Activated CD4-positive, CD25-positive, alpha-beta regulatory T cell treated with anti-CD3 and anti-CD28 coated beads, Interleukin-2, amount 50 U/mL, for 24 hours (primary cell): ENCODE data around the gene MMP28.

Experiments
- ATAC-seq, 2 donors: fragments of 150-1000 bp; cut with Tn5 transposase; one replicate each; pipeline ENCODE4 v1.10.0; 2021; ENCODE audit warnings: mild to moderate bottlenecking in 1 of 2, moderate library complexity in 1 of 2

Gene MMP28

DNA sequence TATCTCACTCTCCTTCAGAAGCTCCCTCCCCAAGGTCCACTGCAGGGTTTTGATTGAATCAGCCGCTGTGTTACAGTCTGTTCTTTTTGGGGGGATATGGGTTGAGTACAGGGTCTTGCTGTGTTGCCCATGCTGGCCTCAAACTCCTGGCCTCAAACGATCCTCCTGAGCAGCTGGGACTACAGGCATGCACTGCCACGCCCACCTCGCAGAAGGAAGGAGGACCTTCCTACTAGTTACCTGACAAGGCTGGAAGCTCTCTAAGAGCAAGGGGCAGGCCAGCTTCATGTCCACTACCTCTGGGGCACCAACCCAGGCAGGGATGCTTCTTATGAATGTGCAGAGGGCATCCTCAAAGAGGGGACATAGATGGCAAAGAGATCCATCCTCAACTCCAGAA, 1.9 kb upstream of the MMP28 start:
- ATAC-seq = no peak

- no peak for ATAC-seq
These were observed 1.5 kb upstream of the MMP28 start for GRCh38 chr17:35796942-35797341.

GRCh38 chr17:35795871-35796265, 427 bp upstream of the MMP28 start:
- ATAC-seq = no peak

- ATAC-seq = no peak
These were observed 2.2 kb downstream of the MMP28 start for GRCh38 chr17:35793257-35793656.

DNA sequence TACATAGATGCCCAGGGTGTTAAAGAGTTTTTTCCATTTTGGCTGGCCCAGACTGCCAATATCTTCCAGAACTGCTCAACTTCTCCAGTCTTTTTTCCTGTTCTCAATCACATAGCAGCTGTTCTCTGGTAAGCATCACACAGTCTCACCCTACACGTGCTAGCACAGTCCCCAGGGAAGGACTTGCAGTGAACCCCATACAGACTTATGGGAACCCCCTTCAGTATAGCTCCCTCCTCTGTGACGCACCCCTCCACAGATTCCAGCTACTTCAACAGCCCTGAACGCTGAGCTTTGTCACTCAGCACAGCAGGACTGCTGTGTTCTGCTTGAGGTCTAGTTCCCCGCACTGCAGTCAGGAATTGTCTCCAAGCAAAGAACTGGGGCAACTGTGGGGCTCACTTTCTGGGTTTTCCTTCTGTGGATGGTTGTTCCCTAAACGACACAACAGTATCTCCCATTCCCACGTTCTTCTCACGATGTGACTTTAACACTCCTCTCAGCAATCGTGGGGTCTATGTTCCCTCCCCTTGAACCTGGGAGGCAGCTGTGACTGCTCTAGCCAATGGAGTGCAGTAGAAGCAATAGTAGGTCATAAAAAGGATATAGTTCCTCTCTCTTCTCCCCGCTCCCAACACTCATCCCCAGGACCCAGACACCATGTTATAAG, 3.6 kb downstream of the MMP28 start:
- no peak for ATAC-seq

GRCh38 chr17:35790841-35791240, 4.6 kb downstream of the MMP28 start:
- ATAC-seq = no peak

DNA sequence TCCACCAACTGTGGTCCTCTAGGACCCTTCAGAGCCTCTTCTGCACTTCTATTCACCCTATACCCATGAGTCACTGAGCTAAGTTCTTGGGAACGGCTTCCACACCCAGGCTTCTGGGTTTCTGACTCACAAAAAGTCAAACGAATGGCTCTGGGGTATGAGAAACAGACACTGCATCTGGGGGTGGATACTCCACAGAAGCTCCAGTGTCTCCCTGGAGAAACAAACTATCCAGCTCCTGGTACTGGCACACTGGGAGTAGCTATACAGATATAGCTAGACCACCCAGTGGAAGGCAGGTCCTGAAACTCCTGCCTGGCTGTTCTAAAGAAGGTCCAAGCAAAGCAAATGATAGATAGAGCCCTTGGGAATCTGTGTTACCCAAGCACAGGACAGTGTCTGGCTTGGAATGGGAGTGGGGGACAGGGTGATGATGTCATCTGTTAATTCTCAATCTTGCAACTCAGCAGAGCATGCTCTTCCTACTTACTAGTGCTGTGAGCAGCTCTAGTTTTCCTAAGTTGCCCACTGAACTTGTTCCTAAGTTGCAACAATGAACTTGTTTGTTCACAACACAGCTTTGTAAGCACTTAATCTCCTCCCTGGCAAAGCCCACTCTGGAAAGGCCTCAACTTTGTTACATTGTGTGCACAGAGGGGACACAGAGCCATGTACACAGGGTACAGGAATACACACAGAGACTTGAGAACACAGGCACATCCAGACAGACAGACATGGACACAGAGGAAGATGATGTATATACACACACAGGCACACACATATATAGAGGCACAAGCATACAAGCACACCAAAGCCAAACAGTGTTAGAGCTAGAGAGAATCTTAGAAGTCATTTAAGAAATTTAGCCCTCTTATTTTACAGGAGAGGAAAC, 6.7 kb downstream of the MMP28 start:
- peak; percentile 20 to 35 for ATAC-seq

DNA sequence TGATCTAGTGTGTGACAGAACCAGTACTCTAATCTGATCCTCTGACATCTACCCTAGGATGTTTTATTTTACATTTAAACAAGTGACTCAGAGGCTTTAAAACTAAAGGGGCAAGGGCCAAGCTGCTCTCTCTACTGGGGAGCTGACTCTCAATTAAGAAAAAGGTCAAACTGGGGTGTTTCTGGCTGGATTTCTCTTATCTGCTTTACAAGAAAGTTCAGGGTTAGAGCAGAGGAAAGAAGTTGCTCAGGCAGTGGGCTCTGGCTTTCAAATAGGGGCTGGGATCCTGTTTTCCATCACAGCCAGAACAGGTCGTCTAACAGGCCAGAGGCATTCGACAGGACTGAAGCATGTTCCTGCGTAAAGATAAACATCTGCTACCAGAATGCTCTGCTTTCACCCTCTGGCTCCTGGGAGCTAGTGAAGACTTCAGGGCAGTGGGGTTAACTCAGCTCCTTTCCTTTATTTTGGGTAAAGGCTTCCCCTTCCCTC, 8.5 kb downstream of the MMP28 start:
- no peak for ATAC-seq

- no peak for ATAC-seq
These were observed 10.5 kb downstream of the MMP28 start for GRCh38 chr17:35784895-35785294.

DNA sequence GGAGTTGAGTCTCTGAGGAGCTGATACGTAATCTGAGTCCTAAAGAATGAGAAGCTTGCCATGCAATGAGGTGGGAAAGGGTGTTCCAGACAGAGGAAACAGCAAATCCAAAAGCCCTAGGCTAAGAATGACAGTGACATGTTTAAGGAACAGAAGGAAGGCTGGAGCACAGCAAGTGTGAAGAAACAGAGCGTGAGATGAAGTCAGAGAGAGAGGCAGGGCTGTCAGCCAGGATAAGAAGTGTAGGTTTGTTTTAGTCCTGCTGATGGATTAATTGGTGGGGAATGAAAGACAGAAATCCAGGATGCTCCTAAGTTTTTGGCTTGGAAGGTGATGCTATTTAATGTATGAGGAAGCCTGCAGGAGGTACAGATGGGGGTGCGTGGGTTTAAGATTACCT, 14.5 kb downstream of the MMP28 start:
- no peak for ATAC-seq

DNA sequence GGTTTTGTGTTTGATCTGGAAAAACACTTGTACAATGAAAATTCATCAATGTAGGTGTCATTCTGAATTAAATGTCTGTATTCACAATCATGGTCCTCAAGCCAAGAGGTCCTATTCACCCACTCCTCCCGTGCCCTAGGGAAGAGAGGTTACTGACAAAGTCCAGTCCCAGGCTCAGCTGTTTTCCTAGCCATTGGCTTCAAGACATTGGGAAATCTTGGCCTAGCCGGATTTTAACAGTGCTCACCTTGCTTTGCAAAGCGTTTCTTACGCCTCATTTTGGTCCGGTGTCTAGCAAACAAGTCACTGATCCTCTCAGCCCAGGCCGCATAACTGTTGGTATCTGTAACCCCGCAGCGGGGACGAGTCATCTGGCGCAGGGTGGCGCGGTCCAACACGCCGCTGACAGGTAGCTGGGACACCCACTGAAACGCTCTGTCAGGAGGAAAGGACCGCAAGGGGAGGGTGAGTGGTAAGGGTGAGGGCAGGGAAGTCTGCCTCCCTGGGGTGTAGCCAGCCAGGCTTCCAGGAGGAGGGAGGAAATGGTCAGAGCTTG, 16.7 kb downstream of the MMP28 start:
- no peak for ATAC-seq

DNA sequence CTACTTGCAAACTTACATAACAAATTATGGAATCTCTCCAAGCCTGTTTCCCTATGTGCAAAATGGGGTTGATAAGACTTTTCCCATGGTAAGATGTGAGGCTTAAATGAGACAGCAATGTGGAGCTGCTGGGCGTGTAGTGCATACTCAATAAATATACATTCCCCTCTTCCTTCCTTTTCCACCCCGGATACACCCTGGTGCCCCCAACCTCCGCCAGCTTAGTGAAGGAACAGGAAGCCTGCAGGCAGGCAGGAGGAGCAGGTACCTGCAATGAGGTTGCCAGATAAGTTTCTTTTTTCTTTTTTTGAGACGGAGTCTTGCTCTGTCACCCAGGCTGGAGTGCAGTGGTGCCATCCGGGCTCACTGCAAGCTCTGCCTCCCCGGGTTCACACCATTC, 19.9 kb downstream of the MMP28 start:
- no peak for ATAC-seq

- no peak for ATAC-seq
These were observed 20.4 kb downstream of the MMP28 start for GRCh38 chr17:35775039-35775438.

DNA sequence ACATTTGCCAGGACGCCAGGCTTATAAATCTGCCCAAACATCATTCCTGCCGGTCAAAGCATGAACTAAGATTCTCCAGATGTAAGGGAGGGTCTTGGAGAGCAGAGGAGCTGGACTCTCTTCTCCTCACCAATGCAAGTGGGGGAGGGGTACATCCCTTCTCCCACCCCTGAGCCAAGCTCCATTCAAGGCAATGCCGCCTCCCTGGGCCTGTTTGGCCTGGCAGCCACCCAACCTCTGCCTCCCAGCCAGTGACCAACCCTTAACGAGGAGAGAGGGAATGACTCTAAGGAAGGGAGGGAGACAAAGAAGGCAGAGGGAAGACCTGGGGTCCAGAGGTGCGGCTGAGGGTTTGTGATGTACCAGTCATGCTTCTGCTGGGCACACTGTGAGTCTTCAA, 20.9 kb downstream of the MMP28 start:
- ATAC-seq = no peak

DNA sequence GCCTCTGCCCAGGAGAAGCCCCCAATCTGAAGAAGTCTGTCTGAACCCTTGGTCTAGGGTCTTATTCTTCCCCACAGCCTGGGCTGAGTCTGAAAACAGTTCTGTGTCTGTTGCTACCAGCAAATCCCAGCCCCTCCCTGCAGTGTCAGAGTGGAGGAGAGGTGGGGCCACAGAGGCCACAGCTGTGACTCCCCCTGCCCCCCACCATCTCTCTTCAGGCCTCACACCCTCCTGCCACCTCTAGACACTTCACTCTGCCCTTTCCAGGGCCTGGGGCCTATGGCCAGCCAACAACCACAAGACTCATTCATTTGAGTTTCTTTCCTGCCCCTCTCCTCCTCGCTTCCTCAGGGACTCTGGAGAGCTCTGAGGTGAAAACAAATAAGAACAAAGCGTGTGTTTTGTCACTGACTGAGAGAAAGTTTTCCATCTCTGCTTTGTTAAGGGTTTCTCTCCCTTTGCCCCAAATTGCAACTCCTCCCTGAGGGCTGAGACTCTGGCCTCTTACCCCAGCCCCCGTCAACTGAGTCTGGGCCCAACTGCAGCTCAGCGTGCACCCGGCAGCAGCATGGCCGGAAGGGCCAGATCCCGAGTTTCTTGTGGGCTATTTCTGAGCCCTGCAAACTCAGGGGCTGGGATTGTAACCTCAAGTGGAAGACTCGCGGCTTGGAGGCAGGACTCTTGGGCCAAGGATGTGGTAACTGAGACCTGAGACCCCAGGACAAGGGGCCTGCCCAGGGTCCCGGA, 21.6 kb downstream of the MMP28 start:
- ATAC-seq = no peak

DNA sequence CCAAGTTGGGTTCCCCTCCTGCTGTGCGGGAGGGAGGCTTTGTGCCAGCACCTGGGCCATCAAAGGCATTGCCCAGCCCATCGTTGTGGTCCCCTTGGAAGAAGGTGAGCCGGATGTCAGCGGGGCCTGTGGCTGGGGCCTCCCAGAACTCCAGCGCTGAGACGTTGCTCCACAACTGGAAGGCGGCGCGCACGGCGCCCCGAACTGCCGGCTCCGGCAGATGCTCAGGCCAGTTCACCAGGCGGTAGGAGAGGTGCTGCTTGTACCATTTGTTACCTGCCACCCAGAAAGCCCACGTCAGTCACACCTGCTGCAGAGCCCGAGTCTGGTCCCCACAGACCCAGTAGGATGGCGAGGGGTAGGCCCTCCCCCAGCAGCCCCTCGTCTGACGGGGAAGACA, 22.3 kb downstream of the MMP28 start:
- ATAC-seq = no peak

DNA sequence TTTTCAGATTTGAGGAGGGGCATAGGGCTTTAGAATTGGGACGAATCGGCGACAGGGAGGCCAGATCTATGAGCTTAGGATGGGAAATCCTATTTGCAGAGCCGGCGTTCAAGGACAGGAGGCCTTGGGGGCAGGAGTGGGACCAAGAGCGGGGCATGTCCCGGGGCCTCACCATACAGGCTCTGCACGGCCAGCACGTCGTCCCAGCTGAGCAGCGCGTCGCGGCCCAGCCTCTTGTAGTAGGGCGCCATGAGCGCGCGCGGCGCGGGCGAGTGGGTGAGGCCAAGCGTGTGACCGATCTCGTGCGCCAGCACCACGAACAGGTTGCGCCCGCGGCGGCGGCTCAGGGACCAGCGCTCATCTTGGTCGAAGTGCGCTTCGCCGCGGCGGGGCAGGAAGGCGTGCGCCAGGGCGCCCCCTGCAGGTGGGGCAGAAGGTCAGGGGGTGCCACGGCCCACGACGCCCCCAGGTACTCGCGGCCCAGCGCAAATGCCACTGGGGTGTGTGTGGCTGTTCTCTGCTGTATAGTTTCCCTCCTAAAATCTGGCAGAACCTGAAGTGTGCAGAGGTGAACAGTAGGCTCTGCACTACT, 25.4 kb downstream of the MMP28 start:
- no peak for ATAC-seq

DNA sequence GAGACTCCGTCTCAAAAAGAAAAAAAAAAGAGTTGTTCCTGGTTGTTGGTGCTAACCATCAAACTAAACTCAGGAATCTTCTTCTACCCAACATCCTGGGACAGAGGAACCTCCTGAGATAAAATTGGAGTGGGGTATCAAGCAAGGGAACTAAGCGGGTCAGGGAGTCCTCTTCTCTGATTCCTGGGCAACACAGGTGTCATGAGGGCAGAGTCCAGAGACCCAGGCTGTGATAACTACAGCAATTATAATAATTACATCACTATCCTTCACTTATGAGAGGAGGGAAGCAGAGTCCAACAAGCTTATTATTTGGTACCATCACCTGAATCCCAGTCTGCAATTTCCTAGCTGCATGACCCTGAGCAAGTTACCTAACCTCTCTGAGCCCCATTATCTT, 26.6 kb downstream of the MMP28 start:
- no peak for ATAC-seq

DNA sequence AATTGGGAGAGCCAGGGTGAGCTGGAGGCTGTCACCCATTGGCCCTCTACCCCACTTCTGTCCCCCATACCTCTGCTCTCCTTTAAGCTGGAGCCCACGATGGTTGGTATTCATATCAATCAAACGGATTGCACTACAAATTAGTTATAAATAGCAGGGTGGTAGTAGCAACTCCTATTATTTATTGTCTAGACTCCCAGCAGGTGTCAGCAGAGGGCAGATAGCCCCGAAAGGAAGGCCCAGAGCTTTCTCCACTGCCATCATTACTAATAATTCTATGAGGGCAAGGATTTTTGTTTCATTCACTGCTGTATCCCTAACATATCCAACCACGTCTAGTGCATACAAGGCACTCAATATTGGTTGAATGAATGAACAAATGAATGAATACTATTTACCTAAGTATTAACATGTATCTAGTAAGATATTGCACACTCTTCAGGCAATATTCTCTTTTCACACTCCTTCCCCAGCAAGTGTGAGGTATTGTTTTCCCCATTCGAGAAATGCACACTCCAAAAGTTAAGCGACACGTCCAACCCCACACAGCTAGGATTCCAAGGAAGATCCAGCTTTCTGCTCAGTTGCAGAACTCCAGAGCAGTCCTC, 28.4 kb downstream of the MMP28 start:
- ATAC-seq = no peak

- ATAC-seq = no peak
These were observed 29.0 kb downstream of the MMP28 start for GRCh38 chr17:35766489-35766877.

- no peak for ATAC-seq
These were observed 29.5 kb downstream of the MMP28 start for GRCh38 chr17:35765756-35766488.
